GM23338 (cell line): Measurements from ENCODE around the gene PCDHGA6. TPM values are rescaled to one million over a fixed set of nuclear protein-coding genes. Genes with fewer than 3 reads are reported as not detected.
"Not testable (repeated sequence)": the region's sequence is repeated elsewhere in the genome, so short reads cannot be mapped to it uniquely, and the experiment has no call there.

Experiments used
- ATAC-seq: fragments of 200-7000 bp; cut with Tn5 transposase; 3 replicates; pipeline ENCODE4 v1.9.1; 2020
- DNase-seq: peaks from one replicate; pipeline ENCODE4 v3.0.0-alpha.2; 2015; ENCODE audit warnings: low spot score
- H2AFZ ChIP-seq: fragments of 200-600 bp; sonication (generic); 2 replicates; pipeline ENCODE4 v1.8.0; 2016; ENCODE audit warnings: antibody characterized with exemption, mild to moderate bottlenecking, moderate library complexity
- H3F3A ChIP-seq: fragments of 200-600 bp; sonication (generic); replicated peaks from 2 replicates; pipeline ENCODE4 v1.8.0; 2017; ENCODE audit warnings: antibody characterized with exemption, mixed run types, low read depth
- H3K27ac ChIP-seq: fragments of 200-600 bp; sonication (generic); 2 replicates; pipeline ENCODE4 v1.6.1; 2016; ENCODE audit warnings: low read depth
- H3K27me3 ChIP-seq: fragments of 200-600 bp; sonication (generic); 2 replicates; pipeline ENCODE4 v1.8.0; 2016; ENCODE audit warnings: mild to moderate bottlenecking, mixed run types, moderate library complexity; ENCODE audit not compliant: insufficient read depth
- H3K36me3 ChIP-seq: fragments of 200-600 bp; sonication (generic); 2 replicates; pipeline ENCODE4 v1.8.0; 2016; ENCODE audit warnings: mild to moderate bottlenecking; ENCODE audit not compliant: insufficient read depth
- H3K4me1 ChIP-seq: fragments of 200-600 bp; sonication (generic); 2 replicates; pipeline ENCODE4 v1.8.0; 2016; ENCODE audit warnings: mild to moderate bottlenecking, moderate library complexity; ENCODE audit not compliant: insufficient read depth
- H3K4me2 ChIP-seq: fragments of 200-600 bp; sonication (generic); 2 replicates; pipeline ENCODE4 v1.7.1; 2017; ENCODE audit warnings: mixed run types
- H3K4me3 ChIP-seq: fragments of 200-600 bp; sonication (generic); 2 replicates; pipeline ENCODE4 v1.6.1; 2016; ENCODE audit warnings: mixed run types
- H3K79me2 ChIP-seq: fragments of 200-600 bp; sonication (generic); replicated peaks from 2 replicates; pipeline ENCODE4 v1.8.0; 2017; ENCODE audit warnings: mild to moderate bottlenecking; ENCODE audit not compliant: insufficient read depth
- H3K9me2 ChIP-seq: fragments of 200-600 bp; sonication (generic); 2 replicates; pipeline ENCODE4 v1.8.0; 2017; ENCODE audit not compliant: insufficient read depth
- H4K20me1 ChIP-seq: fragments of 200-600 bp; sonication (generic); replicated peaks from 2 replicates; pipeline ENCODE4 v1.8.0; 2017; ENCODE audit warnings: mild to moderate bottlenecking; ENCODE audit not compliant: insufficient read depth
- H3K27ac Mint-ChIP-seq: 2 replicates; pipeline ENCODE4 v1.8.0; 2020; ENCODE audit warnings: inconsistent platforms, mild to moderate bottlenecking, moderate library complexity, mixed read lengths
- H3K27me3 Mint-ChIP-seq: 3 replicates; pipeline ENCODE4 v1.8.0; 2022; ENCODE audit warnings: low read depth, mild to moderate bottlenecking, moderate library complexity, mixed read lengths, inconsistent platforms; ENCODE audit not compliant: insufficient read depth, poor library complexity
- H3K36me3 Mint-ChIP-seq: 3 replicates; pipeline ENCODE4 v1.8.0; 2021; ENCODE audit warnings: low read depth, mild to moderate bottlenecking, inconsistent platforms, moderate library complexity, mixed read lengths
- H3K4me1 Mint-ChIP-seq: 3 replicates; pipeline ENCODE4 v1.8.0; 2020; ENCODE audit warnings: mild to moderate bottlenecking, inconsistent platforms, mixed read lengths
- H3K4me3 Mint-ChIP-seq: 3 replicates; pipeline ENCODE4 v1.8.0; 2021; ENCODE audit warnings: moderate library complexity, mild to moderate bottlenecking, inconsistent platforms, mixed read lengths
- H3K9me3 Mint-ChIP-seq: 3 replicates; pipeline ENCODE4 v1.8.0; 2020; ENCODE audit warnings: moderate library complexity, mild to moderate bottlenecking, inconsistent platforms, mixed read lengths
- EZH2 ChIP-seq: fragments of 200-600 bp; sonication (generic); IDR thresholded peaks from one replicate; pipeline ENCODE4 v1.8.0; 2017; ENCODE audit warnings: antibody characterized with exemption, mild to moderate bottlenecking, low read depth; ENCODE audit not compliant: unreplicated experiment
- EZH2phosphoT487 ChIP-seq: fragments of 200-600 bp; sonication (generic); IDR thresholded peaks from one replicate; pipeline ENCODE4 v1.8.1; 2018; ENCODE audit warnings: antibody characterized with exemption; ENCODE audit not compliant: unreplicated experiment
- JUNB ChIP-seq: IDR thresholded peaks from one replicate; pipeline ENCODE4 v1.6.1; 2016; ENCODE audit warnings: antibody characterized with exemption; ENCODE audit not compliant: unreplicated experiment
- POLR2AphosphoS5 ChIP-seq: IDR thresholded peaks from 2 replicates; pipeline ENCODE4 v1.6.1; 2016; ENCODE audit warnings: antibody characterized with exemption, low read depth
- ZNF331 ChIP-seq: fragments of 250-450 bp; sonication (Bioruptor Pico); IDR thresholded peaks from 2 replicates; pipeline ENCODE4 v1.5.0; 2020; ENCODE audit warnings: low read depth, mild to moderate bottlenecking, moderate library complexity
- polyA plus RNA-seq: library from polyadenylated mRNA; unstranded; fragments of >200 nt; fragmentation: Nextera tagmentation; extraction: Ambion mirVana; gene quantifications from 2 replicates; pipeline ENCODE4 v1.2.1, GENCODE V29; 2016
- total RNA-seq: library from RNA; depleted of rRNA; stranded (reverse); fragments of >200 nt; shearing (Covaris generic); gene quantifications from 2 replicates; pipeline ENCODE4 v1.2.3, GENCODE V29; 2014
- TF ChIP-seq, protein P1 (sequence below): fragments of 250-450 bp; sonication (Bioruptor Pico); IDR thresholded peaks from 2 replicates; pipeline ENCODE4 v1.5.0; 2020; ENCODE audit warnings: mild to moderate bottlenecking, moderate library complexity
- TF ChIP-seq, protein P2 (sequence below), 2 experiments: fragments of 200-600 bp in 1 of 2; sonication (generic) in 1 of 2; conservative IDR thresholded peaks; 2 replicates each; pipeline versions ENCODE4 v1.5.1 to v1.6.1; 2016 to 2017; ENCODE audit warnings: antibody characterized with exemption in 2 of 2, low read depth in 2 of 2, mild to moderate bottlenecking in 2 of 2, moderate library complexity in 1 of 2
- TF ChIP-seq, protein P3 (sequence below): IDR thresholded peaks from one replicate; pipeline ENCODE4 v1.6.1; 2018; ENCODE audit warnings: antibody characterized with exemption; ENCODE audit not compliant: unreplicated experiment

PCDHGA6 gene
- total and polyA plus RNA-seq, 2 experiments from 2014 or later, result 0.99 to 4.8 TPM

DNA sequence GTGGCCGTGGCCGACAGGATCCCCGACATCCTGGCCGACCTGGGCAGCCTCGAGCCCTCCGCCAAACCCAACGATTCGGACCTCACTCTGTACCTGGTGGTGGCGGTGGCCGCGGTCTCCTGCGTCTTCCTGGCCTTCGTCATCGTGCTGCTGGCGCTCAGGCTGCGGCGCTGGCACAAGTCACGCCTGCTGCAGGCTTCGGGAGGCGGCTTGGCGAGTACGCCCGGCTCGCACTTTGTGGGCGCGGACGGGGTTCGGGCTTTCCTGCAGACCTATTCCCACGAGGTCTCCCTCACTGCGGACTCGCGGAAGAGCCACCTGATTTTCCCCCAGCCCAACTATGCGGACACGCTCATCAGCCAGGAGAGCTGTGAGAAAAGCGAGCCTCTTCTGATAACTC, 27.7 kb upstream of the PCDHGA6 start:
- not testable (repeated sequence) for H3K27ac ChIP-seq, H3K4me2 ChIP-seq, H4K20me1 ChIP-seq, H3K9me2 ChIP-seq, H3K79me2 ChIP-seq, H3K4me3 Mint-ChIP-seq, H3K27me3 Mint-ChIP-seq, H3F3A ChIP-seq, ATAC-seq, H3K27ac Mint-ChIP-seq, DNase-seq, H3K4me1 ChIP-seq, H3K36me3 ChIP-seq, H3K27me3 ChIP-seq, H2AFZ ChIP-seq, H3K4me3 ChIP-seq, H3K4me1 Mint-ChIP-seq
- H3K9me3 Mint-ChIP-seq, result peaks cover 66% of the 10 kb centered on the region
- H3K36me3 Mint-ChIP-seq, result peaks cover 42% of the 10 kb centered on the region

DNA sequence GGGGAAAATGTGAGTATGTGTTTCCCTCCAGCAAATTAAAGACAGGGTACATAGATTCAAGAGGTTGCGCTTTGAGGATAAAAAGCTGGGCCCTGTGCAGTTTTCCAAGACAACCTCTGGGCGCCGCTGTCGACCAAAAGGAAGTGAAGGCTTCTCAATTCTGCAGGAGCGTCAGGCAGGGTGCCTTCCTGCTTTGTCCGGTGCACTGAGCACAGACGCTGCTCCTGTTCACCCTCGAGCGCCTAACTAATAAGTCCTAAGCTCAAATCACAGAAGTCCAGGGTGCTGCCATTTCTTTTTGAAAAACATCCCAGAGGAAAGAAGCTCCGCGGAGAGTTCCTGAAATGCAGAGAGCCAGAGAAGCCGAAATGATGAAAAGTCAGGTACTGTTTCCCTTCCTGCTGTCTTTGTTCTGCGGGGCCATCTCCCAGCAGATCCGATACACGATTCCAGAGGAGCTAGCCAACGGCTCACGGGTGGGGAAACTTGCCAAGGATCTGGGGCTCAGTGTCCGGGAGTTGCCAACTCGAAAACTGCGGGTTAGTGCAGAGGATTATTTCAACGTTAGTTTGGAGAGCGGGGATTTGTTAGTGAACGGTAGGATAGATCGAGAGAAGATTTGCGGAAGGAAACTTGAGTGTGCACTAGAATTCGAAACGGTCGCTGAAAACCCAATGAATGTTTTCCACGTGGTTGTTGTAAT, 23.6 kb upstream of the PCDHGA6 start, which contains the start of gene PCDHGB1:
PCDHGB1 (plus strand) TSS at position 183 of the 703 bp plus-strand sequence; CDS start at position 345, 162 bp downstream.
- TF ChIP-seq POLR2AphosphoS5, result peak; percentile 53
- TF ChIP-seq JUNB, result no peak
- TF ChIP-seq, protein P1, sequence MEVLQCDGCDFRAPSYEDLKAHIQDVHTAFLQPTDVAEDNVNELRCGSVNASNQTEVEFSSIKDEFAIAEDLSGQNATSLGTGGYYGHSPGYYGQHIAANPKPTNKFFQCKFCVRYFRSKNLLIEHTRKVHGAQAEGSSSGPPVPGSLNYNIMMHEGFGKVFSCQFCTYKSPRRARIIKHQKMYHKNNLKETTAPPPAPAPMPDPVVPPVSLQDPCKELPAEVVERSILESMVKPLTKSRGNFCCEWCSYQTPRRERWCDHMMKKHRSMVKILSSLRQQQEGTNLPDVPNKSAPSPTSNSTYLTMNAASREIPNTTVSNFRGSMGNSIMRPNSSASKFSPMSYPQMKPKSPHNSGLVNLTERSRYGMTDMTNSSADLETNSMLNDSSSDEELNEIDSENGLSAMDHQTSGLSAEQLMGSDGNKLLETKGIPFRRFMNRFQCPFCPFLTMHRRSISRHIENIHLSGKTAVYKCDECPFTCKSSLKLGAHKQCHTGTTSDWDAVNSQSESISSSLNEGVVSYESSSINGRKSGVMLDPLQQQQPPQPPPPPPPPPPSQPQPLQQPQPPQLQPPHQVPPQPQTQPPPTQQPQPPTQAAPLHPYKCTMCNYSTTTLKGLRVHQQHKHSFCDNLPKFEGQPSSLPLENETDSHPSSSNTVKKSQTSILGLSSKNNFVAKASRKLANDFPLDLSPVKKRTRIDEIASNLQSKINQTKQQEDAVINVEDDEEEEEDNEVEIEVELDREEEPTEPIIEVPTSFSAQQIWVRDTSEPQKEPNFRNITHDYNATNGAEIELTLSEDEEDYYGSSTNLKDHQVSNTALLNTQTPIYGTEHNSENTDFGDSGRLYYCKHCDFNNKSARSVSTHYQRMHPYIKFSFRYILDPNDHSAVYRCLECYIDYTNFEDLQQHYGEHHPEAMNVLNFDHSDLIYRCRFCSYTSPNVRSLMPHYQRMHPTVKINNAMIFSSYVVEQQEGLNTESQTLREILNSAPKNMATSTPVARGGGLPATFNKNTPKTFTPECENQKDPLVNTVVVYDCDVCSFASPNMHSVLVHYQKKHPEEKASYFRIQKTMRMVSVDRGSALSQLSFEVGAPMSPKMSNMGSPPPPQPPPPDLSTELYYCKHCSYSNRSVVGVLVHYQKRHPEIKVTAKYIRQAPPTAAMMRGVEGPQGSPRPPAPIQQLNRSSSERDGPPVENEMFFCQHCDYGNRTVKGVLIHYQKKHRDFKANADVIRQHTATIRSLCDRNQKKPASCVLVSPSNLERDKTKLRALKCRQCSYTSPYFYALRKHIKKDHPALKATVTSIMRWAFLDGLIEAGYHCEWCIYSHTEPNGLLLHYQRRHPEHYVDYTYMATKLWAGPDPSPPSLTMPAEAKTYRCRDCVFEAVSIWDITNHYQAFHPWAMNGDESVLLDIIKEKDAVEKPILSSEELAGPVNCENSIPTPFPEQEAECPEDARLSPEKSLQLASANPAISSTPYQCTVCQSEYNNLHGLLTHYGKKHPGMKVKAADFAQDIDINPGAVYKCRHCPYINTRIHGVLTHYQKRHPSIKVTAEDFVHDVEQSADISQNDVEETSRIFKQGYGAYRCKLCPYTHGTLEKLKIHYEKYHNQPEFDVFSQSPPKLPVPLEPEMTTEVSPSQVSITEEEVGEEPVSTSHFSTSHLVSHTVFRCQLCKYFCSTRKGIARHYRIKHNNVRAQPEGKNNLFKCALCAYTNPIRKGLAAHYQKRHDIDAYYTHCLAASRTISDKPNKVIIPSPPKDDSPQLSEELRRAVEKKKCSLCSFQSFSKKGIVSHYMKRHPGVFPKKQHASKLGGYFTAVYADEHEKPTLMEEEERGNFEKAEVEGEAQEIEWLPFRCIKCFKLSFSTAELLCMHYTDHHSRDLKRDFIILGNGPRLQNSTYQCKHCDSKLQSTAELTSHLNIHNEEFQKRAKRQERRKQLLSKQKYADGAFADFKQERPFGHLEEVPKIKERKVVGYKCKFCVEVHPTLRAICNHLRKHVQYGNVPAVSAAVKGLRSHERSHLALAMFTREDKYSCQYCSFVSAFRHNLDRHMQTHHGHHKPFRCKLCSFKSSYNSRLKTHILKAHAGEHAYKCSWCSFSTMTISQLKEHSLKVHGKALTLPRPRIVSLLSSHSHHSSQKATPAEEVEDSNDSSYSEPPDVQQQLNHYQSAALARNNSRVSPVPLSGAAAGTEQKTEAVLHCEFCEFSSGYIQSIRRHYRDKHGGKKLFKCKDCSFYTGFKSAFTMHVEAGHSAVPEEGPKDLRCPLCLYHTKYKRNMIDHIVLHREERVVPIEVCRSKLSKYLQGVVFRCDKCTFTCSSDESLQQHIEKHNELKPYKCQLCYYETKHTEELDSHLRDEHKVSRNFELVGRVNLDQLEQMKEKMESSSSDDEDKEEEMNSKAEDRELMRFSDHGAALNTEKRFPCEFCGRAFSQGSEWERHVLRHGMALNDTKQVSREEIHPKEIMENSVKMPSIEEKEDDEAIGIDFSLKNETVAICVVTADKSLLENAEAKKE (CRISPR knock-in tag), result no peak
- TF ChIP-seq, protein P2, sequence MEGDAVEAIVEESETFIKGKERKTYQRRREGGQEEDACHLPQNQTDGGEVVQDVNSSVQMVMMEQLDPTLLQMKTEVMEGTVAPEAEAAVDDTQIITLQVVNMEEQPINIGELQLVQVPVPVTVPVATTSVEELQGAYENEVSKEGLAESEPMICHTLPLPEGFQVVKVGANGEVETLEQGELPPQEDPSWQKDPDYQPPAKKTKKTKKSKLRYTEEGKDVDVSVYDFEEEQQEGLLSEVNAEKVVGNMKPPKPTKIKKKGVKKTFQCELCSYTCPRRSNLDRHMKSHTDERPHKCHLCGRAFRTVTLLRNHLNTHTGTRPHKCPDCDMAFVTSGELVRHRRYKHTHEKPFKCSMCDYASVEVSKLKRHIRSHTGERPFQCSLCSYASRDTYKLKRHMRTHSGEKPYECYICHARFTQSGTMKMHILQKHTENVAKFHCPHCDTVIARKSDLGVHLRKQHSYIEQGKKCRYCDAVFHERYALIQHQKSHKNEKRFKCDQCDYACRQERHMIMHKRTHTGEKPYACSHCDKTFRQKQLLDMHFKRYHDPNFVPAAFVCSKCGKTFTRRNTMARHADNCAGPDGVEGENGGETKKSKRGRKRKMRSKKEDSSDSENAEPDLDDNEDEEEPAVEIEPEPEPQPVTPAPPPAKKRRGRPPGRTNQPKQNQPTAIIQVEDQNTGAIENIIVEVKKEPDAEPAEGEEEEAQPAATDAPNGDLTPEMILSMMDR (conservative IDR thresholded peaks at IDR 0.05; ENCODE audit: low read depth in 2 of 2), result peak; percentile 77 to 81
- TF ChIP-seq, protein P3, sequence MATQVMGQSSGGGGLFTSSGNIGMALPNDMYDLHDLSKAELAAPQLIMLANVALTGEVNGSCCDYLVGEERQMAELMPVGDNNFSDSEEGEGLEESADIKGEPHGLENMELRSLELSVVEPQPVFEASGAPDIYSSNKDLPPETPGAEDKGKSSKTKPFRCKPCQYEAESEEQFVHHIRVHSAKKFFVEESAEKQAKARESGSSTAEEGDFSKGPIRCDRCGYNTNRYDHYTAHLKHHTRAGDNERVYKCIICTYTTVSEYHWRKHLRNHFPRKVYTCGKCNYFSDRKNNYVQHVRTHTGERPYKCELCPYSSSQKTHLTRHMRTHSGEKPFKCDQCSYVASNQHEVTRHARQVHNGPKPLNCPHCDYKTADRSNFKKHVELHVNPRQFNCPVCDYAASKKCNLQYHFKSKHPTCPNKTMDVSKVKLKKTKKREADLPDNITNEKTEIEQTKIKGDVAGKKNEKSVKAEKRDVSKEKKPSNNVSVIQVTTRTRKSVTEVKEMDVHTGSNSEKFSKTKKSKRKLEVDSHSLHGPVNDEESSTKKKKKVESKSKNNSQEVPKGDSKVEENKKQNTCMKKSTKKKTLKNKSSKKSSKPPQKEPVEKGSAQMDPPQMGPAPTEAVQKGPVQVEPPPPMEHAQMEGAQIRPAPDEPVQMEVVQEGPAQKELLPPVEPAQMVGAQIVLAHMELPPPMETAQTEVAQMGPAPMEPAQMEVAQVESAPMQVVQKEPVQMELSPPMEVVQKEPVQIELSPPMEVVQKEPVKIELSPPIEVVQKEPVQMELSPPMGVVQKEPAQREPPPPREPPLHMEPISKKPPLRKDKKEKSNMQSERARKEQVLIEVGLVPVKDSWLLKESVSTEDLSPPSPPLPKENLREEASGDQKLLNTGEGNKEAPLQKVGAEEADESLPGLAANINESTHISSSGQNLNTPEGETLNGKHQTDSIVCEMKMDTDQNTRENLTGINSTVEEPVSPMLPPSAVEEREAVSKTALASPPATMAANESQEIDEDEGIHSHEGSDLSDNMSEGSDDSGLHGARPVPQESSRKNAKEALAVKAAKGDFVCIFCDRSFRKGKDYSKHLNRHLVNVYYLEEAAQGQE, result no peak
- TF ChIP-seq EZH2, result no peak
- TF ChIP-seq EZH2phosphoT487, result no peak
- TF ChIP-seq ZNF331 (CRISPR knock-in tag), result no peak
- Mint-ChIP-seq H3K27me3 (peaks cover 7% of the 10 kb centered on the region), H3K4me3 (peak within 1 kb of the TSS; percentile 65), H3K27ac (no peak within 1 kb of the TSS), H3K9me3 (peaks cover 64% of the 10 kb centered on the region), H3K4me1 (peaks cover 2% of the 10 kb centered on the region; the same call in 2 of the 3 replicates), H3K36me3 (peaks cover 53% of the 10 kb centered on the region)
- Histone ChIP-seq H3K4me2 (peak within 1 kb of the TSS; percentile 69), H3K4me1 (no peaks in the 10 kb centered on the region), H3K27me3 (no peaks in the 10 kb centered on the region), H3K27ac (no peak within 1 kb of the TSS), H3K36me3 (no peaks in the 10 kb centered on the region), H3K4me3 (peak within 1 kb of the TSS; percentile 47), H4K20me1 (no peaks in the 10 kb centered on the region), H2AFZ (peak within 1 kb of the TSS; percentile 58), H3K9me2 (no peaks in the 10 kb centered on the region), H3K79me2 (no peaks in the 10 kb centered on the region), H3F3A (0 out of 2 replicates have a peak, but pooled peaks cover 3% of the 10 kb centered on the region)
- DNase-seq (peak; percentile 95), ATAC-seq (peak; percentile 93)
